NCI-H1694 treated with DMSO at 0.1 percent for 48 hours (cell line): ENCODE results near the gene PRR20A.
"Not testable (repeated sequence)": the region's sequence is repeated elsewhere in the genome, so short reads cannot be mapped to it uniquely, and the experiment has no call there.

Experiments used
- DNase-seq: peaks from one replicate; lab custom pipeline; 2025; lab: John Stamatoyannopoulos, UW

Gene PRR20A

GRCh38 chr13:57140235-57140968 is at the start of gene PRR20A:
PRR20A (plus strand) TSS chr13:57140918; CDS start chr13:57141305, 387 bp downstream.
- DNase-seq: not testable (repeated sequence)

- DNase-seq: no peak
Observed at GRCh38 chr13:57114945-57115344, 25.8 kb upstream of the PRR20A start.

- peak; percentile 36 for DNase-seq
Observed at GRCh38 chr13:57123681-57124080, 17.0 kb upstream of the PRR20A start.

- no peak for DNase-seq
Observed at GRCh38 chr13:57128909-57129308, 11.8 kb upstream of the PRR20A start.

- DNase-seq: no peak
Observed at GRCh38 chr13:57136093-57136492, 4.6 kb upstream of the PRR20A start.

GRCh38 chr13:57137585-57137984 is 3.1 kb upstream of the PRR20A start:
- DNase-seq: no peak

- DNase-seq: no peak
Observed at GRCh38 chr13:57138988-57139387, 1.7 kb upstream of the PRR20A start.

- DNase-seq: not testable (repeated sequence)
Observed at GRCh38 chr13:57139781-57140180, 937 bp upstream of the PRR20A start.

GRCh38 chr13:57147188-57147587 is 6.5 kb downstream of the PRR20A start, which contains the start of gene PRR20B:
PRR20B (plus strand) TSS chr13:57147488; CDS start chr13:57147875, 387 bp downstream.
- not testable (repeated sequence) for DNase-seq

GRCh38 chr13:57148106-57148505 is 7.4 kb downstream of the PRR20A start:
- not testable (repeated sequence) for DNase-seq

GRCh38 chr13:57153761-57154160 is 13.0 kb downstream of the PRR20A start, which contains the start of gene PRR20C:
PRR20C (plus strand) TSS chr13:57154061; CDS start chr13:57154448, 387 bp downstream.
- DNase-seq: not testable (repeated sequence)

GRCh38 chr13:57160332-57160731 is 19.6 kb downstream of the PRR20A start, which contains the start of gene PRR20D:
PRR20D (plus strand) TSS chr13:57160632; CDS start chr13:57161019, 387 bp downstream.
- DNase-seq: not testable (repeated sequence)

- DNase-seq: not testable (repeated sequence)
Observed at GRCh38 chr13:57166897-57167296, 26.2 kb downstream of the PRR20A start, which contains the start of gene PRR20E. PRR20E (plus strand) TSS chr13:57167197; CDS start chr13:57167584, 387 bp downstream.

GRCh38 chr13:57191667-57192066 is 50.9 kb downstream of the PRR20A start:
- DNase-seq: no peak
